Endothelial cell of umbilical vein (primary cell): ENCODE measurements around the gene LOXL4. TPM values are rescaled to one million over a fixed set of nuclear protein-coding genes. Genes with fewer than 3 reads are reported as not detected.

ENCODE experiments used
- BruUV-seq: library from RNA; stranded (reverse); fragments of 400-500 nt; replicated peaks from 2 replicates; lab custom pipeline; 2021; lab: Mats Ljungman, UMichigan
- CTCF ChIA-PET: fragments of 300-600, 350-600 bp; sonication (Branson Sonifier 250); formaldehyde crosslinking; loops from one replicate; lab custom pipeline; 2021; ENCODE audit warnings: antibody characterized with exemption, inconsistent platforms; lab: Charles Lee
- POLR2A ChIA-PET: fragments of 300-600, 350-600 bp; sonication (Branson Sonifier 250); formaldehyde crosslinking; loops from one replicate; lab custom pipeline; 2021; ENCODE audit warnings: antibody characterized with exemption, inconsistent platforms; lab: Charles Lee
- DNase-seq: peaks from one replicate; pipeline ENCODE4 v3.0.0-alpha.2; 2011; ENCODE audit warnings: low read depth, low spot score
- FAIRE-seq: peaks from 2 replicates; lab custom pipeline; 2011; peaks lifted over from hg19 to GRCh38; lab: Jason Lieb, UNC
- H2AFZ ChIP-seq: 2 replicates; pipeline ENCODE4 v1.6.0; 2012; ENCODE audit warnings: low read depth, low read length, control low read depth, inconsistent platforms
- H3K27ac ChIP-seq: 2 replicates; pipeline ENCODE4 v1.5.1; 2011; ENCODE audit warnings: low read depth, mild to moderate bottlenecking, control low read depth, low read length, moderate library complexity; ENCODE audit not compliant: insufficient read depth
- H3K27me3 ChIP-seq, 2 experiments: 2 replicates each; pipeline versions ENCODE4 v1.6.0 to v1.6.1; 2011; ENCODE audit warnings: low read length in 2 of 2, mixed read lengths in 1 of 2; ENCODE audit not compliant: control insufficient read depth in 2 of 2, insufficient read depth in 2 of 2
- H3K36me3 ChIP-seq, 2 experiments: 2 replicates in 1 of 2; 3 replicates in 1 of 2; pipeline ENCODE4 v1.5.1; 2011; ENCODE audit warnings: low read length in 2 of 2, mild to moderate bottlenecking in 1 of 2, moderate library complexity in 1 of 2; ENCODE audit not compliant: control insufficient read depth in 2 of 2, insufficient read depth in 2 of 2; ENCODE audit errors: extremely low read depth in 1 of 2
- H3K4me1 ChIP-seq: 3 replicates; pipeline ENCODE4 v1.5.1; 2011; ENCODE audit warnings: mild to moderate bottlenecking, low read length; ENCODE audit not compliant: control insufficient read depth, insufficient read depth; ENCODE audit errors: extremely low read depth
- H3K4me2 ChIP-seq: 2 replicates; pipeline ENCODE4 v1.6.1; 2011; ENCODE audit warnings: low read length, control low read depth, mixed read lengths; ENCODE audit not compliant: insufficient read depth
- H3K4me3 ChIP-seq, 3 experiments: fragments of 200-600 bp in 1 of 3; sonication (generic), shearing (Covaris generic) in 1 of 3; replicated peaks in 1 of 3; 2 replicates each; pipeline ENCODE4 v1.5.1; 2011 to 2016; ENCODE audit warnings: control low read depth in 3 of 3, low read length in 3 of 3, mild to moderate bottlenecking in 2 of 3, inconsistent platforms in 1 of 3, low read depth in 1 of 3, moderate library complexity in 1 of 3; ENCODE audit not compliant: insufficient read depth in 1 of 3
- H3K79me2 ChIP-seq: 2 replicates; pipeline ENCODE4 v1.6.0; 2012; ENCODE audit warnings: low read length, inconsistent platforms; ENCODE audit not compliant: control insufficient read depth, insufficient read depth
- H3K9ac ChIP-seq: replicated peaks from 2 replicates; pipeline ENCODE3; 2011; ENCODE audit warnings: low read length, control low read depth; ENCODE audit not compliant: insufficient read depth; ENCODE audit errors: extremely low read depth
- H3K9me1 ChIP-seq: replicated peaks from 3 replicates; pipeline ENCODE4 v1.6.0; 2011; ENCODE audit warnings: mild to moderate bottlenecking, low read length; ENCODE audit not compliant: control insufficient read depth, insufficient read depth; ENCODE audit errors: extremely low read depth
- H3K9me3 ChIP-seq: replicated peaks from 2 replicates; pipeline ENCODE4 v1.5.1; 2012; ENCODE audit warnings: low read length, inconsistent platforms; ENCODE audit not compliant: control insufficient read depth, insufficient read depth
- H4K20me1 ChIP-seq: replicated peaks from 2 replicates; pipeline ENCODE3; 2011; ENCODE audit warnings: mild to moderate bottlenecking, low read length; ENCODE audit not compliant: control insufficient read depth, insufficient read depth; ENCODE audit errors: extremely low read depth
- CTCF ChIP-seq, 2 donors: IDR thresholded peaks; 1 replicate in 1 of 2; 2 replicates in 1 of 2; pipeline ENCODE4 v1.5.1; 2011; ENCODE audit warnings: low read length in 2 of 2, mild to moderate bottlenecking in 2 of 2, moderate library complexity in 2 of 2, control low read depth in 1 of 2, inconsistent platforms in 1 of 2, low read depth in 1 of 2; ENCODE audit not compliant: insufficient read depth in 1 of 2; ENCODE audit errors: extremely low read depth in 1 of 2
- EZH2 ChIP-seq: IDR thresholded peaks from 2 replicates; pipeline ENCODE4 v1.6.1; 2012; ENCODE audit warnings: borderline replicate concordance, low read depth, mild to moderate bottlenecking, moderate library complexity, low read length, inconsistent platforms; ENCODE audit not compliant: severe bottlenecking
- FOS ChIP-seq: IDR thresholded peaks from 2 replicates; pipeline ENCODE4 v1.6.1; 2011; ENCODE audit warnings: mild to moderate bottlenecking, low read length, moderate library complexity, borderline replicate concordance; ENCODE audit not compliant: insufficient read depth
- GATA2 ChIP-seq: IDR thresholded peaks from 2 replicates; pipeline ENCODE4 v1.7.0; 2011; ENCODE audit warnings: low read depth, mild to moderate bottlenecking, moderate library complexity, mixed read lengths, low read length; ENCODE audit not compliant: insufficient read length, insufficient read depth
- JUN ChIP-seq: IDR thresholded peaks from 2 replicates; pipeline ENCODE4 v1.6.1; 2011; ENCODE audit warnings: borderline replicate concordance, low read depth; ENCODE audit not compliant: insufficient read length, insufficient read depth
- MAX ChIP-seq: IDR thresholded peaks from 2 replicates; pipeline ENCODE4 v1.6.1; 2011; ENCODE audit not compliant: insufficient read depth, insufficient read length
- MYC ChIP-seq: IDR thresholded peaks from one replicate; pipeline ENCODE4 v1.6.1; 2011; ENCODE audit warnings: mild to moderate bottlenecking, low read depth, low read length
- POLR2A ChIP-seq: IDR thresholded peaks from 2 replicates; pipeline ENCODE4 v1.6.1; 2012; ENCODE audit warnings: low read depth, mild to moderate bottlenecking, control low read depth, low read length
- POLR2AphosphoS5 ChIP-seq: IDR thresholded peaks from 2 replicates; pipeline ENCODE4 v1.6.1; 2012; ENCODE audit warnings: low read depth, mild to moderate bottlenecking, control low read depth, low read length, moderate library complexity; ENCODE audit not compliant: insufficient read depth
- dilution Hi-C: fragments of 300-500 bp; cut with MboI; formaldehyde crosslinking; loops from one replicate; pipeline ENCODE4 v1.15.0; 2019; ENCODE audit warnings: low sequenced_read_pairs; ENCODE audit not compliant: extremely low pct_ligation_motif_present
- intact Hi-C: fragments of 100-400 bp; cut with micrococcal nuclease; formaldehyde crosslinking; loops from one replicate; pipeline ENCODE4 v1.10.0; 2022
- polyA plus RNA-seq, 4 experiments: library from polyadenylated mRNA; depleted of rRNA in 3 of 4; stranded (reverse) in 3 of 4; unstranded in 1 of 4; fragments of >200 nt; gene quantifications; 2 replicates each; pipeline versions ENCODE4 v1.2.1 to v1.2.3, GENCODE V29; 2011 to 2012; ENCODE audit warnings: missing spikeins in 1 of 4
- total RNA-seq: library from RNA; stranded (reverse); gene quantifications from 2 replicates; pipeline ENCODE4 v1.2.3, GENCODE V29; 2021

Gene LOXL4
- total and polyA plus RNA-seq, 2 donors (not counting 3 experiments of a cell fraction or from before 2014, with no cell fraction given): 1.4 to 1.9 TPM

GRCh38 chr10:98257961-98258360 is 10.0 kb downstream of the LOXL4 start:
- ChIA-PET CTCF (no interaction called here), POLR2A (no interaction called here)
- TF ChIP-seq MAX: no peak
- no peak for TF ChIP-seq POLR2AphosphoS5
- TF ChIP-seq POLR2A: no peak
- no peak for TF ChIP-seq GATA2
- no peak for TF ChIP-seq CTCF (IDR thresholded peaks at IDR 0.05; ENCODE audit: extremely low read depth in 1 of 2, insufficient read depth in 1 of 2, low read depth in 1 of 2, low read length in 2 of 2)
- no peak for TF ChIP-seq JUN
- TF ChIP-seq FOS: no peak
- no peak for TF ChIP-seq EZH2
- no peak for TF ChIP-seq MYC
- DNase-seq (no peak), FAIRE-seq (no peak)
- no peak overlapping the region for H3K9ac ChIP-seq
- H4K20me1 ChIP-seq: no peaks in the 10 kb centered on the region
- H3K27me3 ChIP-seq: no peaks in the 10 kb centered on the region
- BruUV-seq: no TSS peak
- H3K4me3 ChIP-seq: no peak overlapping the region
- H3K36me3 ChIP-seq: no peaks in the 10 kb centered on the region
- no peaks in the 10 kb centered on the region for H3K9me3 ChIP-seq
- no peaks in the 10 kb centered on the region for H3K79me2 ChIP-seq
- H3K4me2 ChIP-seq: no peak overlapping the region
- no peaks in the 10 kb centered on the region for H3K9me1 ChIP-seq
- intact Hi-C loops: no loop called here
- dilution Hi-C loops: no loop called here
- H3K4me1 ChIP-seq: no peaks in the 10 kb centered on the region
- no peak overlapping the region for H2AFZ ChIP-seq
- H3K27ac ChIP-seq: no peak overlapping the region
